ENCODE data around the gene PARVA. TPM values are rescaled to one million over a fixed set of nuclear protein-coding genes. Genes with fewer than 3 reads are reported as not detected.

The PARVA gene
- total and polyA plus RNA-seq, 2 donors from 2014 or later, result 25.1 to 80.3 TPM

DNA sequence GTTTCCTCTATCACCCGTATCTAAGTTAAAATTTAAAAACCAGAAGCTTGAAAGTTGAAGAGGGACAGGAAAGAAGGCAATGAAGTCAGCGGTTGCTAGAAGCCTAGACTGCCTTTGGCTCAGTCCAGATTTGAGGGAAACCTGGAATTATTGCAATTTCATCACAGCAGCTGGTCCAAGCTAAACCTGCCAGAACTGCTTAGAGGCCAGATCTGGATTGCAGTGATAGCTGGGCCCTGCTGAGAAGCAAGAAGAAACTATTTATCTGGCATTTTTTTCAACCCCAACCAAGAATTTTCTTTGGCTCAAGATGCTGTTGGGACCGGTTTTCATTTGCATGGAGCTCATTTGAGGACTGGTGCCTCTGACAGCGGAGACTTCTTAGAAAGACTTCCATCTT is 175.3 kb downstream of the PARVA start:
- Histone ChIP-seq H3K27me3 (ENCODE audit: control insufficient read depth, insufficient read depth, low read length) (no peaks in the 10 kb centered on the region), H3K36me3 (ENCODE audit: control insufficient read depth in 2 of 3, insufficient read depth in 3 of 3, low read length in 3 of 3) (no peaks in the 10 kb centered on the region), H3K4me3 (ENCODE audit: low read length in 3 of 3) (no peak overlapping the region), H3K9me3 (ENCODE audit: control insufficient read depth in 2 of 3, insufficient read depth in 1 of 3, low read length in 3 of 3) (peaks cover 0 to 3% (median 0%) of the 10 kb centered on the region in 3 donors), H3K4me1 (ENCODE audit: control insufficient read depth in 2 of 3, insufficient read depth in 2 of 3, low read depth in 1 of 3, low read length in 3 of 3) (peaks cover 0 to 9% (median 6%) of the 10 kb centered on the region in 3 donors), H3K9ac (ENCODE audit: low read length in 3 of 3) (no peak overlapping the region), H3K27ac (ENCODE audit: low read depth in 2 of 2, low read length in 2 of 2) (no peak overlapping the region)
- FAIRE-seq, result no peak
- intact Hi-C loops (cut with DNase I), result no loop called here
- TF ChIP-seq, protein P1, sequence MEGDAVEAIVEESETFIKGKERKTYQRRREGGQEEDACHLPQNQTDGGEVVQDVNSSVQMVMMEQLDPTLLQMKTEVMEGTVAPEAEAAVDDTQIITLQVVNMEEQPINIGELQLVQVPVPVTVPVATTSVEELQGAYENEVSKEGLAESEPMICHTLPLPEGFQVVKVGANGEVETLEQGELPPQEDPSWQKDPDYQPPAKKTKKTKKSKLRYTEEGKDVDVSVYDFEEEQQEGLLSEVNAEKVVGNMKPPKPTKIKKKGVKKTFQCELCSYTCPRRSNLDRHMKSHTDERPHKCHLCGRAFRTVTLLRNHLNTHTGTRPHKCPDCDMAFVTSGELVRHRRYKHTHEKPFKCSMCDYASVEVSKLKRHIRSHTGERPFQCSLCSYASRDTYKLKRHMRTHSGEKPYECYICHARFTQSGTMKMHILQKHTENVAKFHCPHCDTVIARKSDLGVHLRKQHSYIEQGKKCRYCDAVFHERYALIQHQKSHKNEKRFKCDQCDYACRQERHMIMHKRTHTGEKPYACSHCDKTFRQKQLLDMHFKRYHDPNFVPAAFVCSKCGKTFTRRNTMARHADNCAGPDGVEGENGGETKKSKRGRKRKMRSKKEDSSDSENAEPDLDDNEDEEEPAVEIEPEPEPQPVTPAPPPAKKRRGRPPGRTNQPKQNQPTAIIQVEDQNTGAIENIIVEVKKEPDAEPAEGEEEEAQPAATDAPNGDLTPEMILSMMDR (IDR thresholded peaks at IDR 0.05; ENCODE audit: borderline replicate concordance, extremely low read depth, insufficient read depth), result no peak
- DNase-seq, result peak in 1 of 5 donors; percentile 72

DNA sequence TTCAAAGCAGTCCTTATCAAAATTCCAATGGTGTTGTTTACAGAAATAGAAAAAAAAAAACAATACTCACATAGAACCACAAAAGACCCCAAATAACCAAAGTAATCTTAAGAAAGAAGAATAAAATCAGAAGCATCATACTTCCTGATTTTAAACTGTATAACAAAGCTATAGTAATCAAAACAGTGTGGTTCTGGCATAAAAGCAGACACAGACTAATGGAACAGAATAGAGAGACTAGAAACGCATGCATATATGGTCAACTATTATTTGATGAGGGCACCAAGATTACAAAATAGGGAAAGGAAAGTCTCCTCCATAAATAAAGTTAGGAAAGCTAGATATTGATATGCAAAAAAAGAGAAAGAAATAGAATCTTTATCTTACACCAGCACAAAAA is 176.8 kb downstream of the PARVA start:
- H3K36me3 ChIP-seq (ENCODE audit: control insufficient read depth in 2 of 3, insufficient read depth in 3 of 3, low read length in 3 of 3), result no peaks in the 10 kb centered on the region
- TF ChIP-seq, protein P1 (IDR thresholded peaks at IDR 0.05; ENCODE audit: borderline replicate concordance, extremely low read depth, insufficient read depth), result no peak
- FAIRE-seq, result no peak
- H3K4me1 ChIP-seq (ENCODE audit: control insufficient read depth in 2 of 3, insufficient read depth in 2 of 3, low read depth in 1 of 3, low read length in 3 of 3), result peaks cover 0 to 8% (median 6%) of the 10 kb centered on the region in 3 donors
- H3K9ac ChIP-seq (ENCODE audit: low read length in 3 of 3), result no peak overlapping the region
- H3K4me3 ChIP-seq (ENCODE audit: low read length in 3 of 3), result no peak overlapping the region
- DNase-seq, result no peak
- H3K27ac ChIP-seq (ENCODE audit: low read depth in 2 of 2, low read length in 2 of 2), result no peak overlapping the region
- H3K27me3 ChIP-seq (ENCODE audit: control insufficient read depth, insufficient read depth, low read length), result no peaks in the 10 kb centered on the region
- intact Hi-C loops (cut with DNase I), result no loop called here
- peaks cover 0 to 3% (median 0%) of the 10 kb centered on the region in 3 donors for H3K9me3 ChIP-seq (ENCODE audit: control insufficient read depth in 2 of 3, insufficient read depth in 1 of 3, low read length in 3 of 3)

DNA sequence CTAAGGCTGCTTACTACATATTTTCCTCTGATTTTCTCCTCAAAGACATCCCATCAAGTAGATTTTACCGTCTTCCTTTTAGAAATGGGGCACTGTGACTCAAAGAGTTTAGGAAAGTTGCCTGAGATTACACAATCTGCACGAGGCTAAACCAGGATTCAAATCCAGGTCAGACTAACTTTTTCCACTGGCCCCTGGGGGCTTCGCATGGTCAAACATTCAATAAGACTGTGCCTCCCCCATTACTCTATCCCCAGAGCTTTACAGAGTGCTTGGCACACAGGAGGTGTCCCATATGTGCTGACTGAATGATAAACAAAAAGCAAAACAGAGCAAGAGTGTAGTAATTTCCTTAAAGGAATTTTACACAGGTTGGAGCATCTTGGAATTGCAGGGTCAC is 178.8 kb downstream of the PARVA start:
- no peak for DNase-seq
- H3K27ac ChIP-seq (ENCODE audit: low read depth in 2 of 2, low read length in 2 of 2), result peak overlapping the region in 1 of 2 donors; percentile 41
- peaks cover 0 to 8% (median 6%) of the 10 kb centered on the region in 3 donors for H3K4me1 ChIP-seq (ENCODE audit: control insufficient read depth in 2 of 3, insufficient read depth in 2 of 3, low read depth in 1 of 3, low read length in 3 of 3)
- H3K27me3 ChIP-seq (ENCODE audit: control insufficient read depth, insufficient read depth, low read length), result no peaks in the 10 kb centered on the region
- H3K9ac ChIP-seq (ENCODE audit: low read length in 3 of 3), result no peak overlapping the region
- peaks cover 0 to 3% (median 0%) of the 10 kb centered on the region in 3 donors for H3K9me3 ChIP-seq (ENCODE audit: control insufficient read depth in 2 of 3, insufficient read depth in 1 of 3, low read length in 3 of 3)
- H3K4me3 ChIP-seq (ENCODE audit: low read length in 3 of 3), result no peak overlapping the region
- no peaks in the 10 kb centered on the region for H3K36me3 ChIP-seq (ENCODE audit: control insufficient read depth in 2 of 3, insufficient read depth in 3 of 3, low read length in 3 of 3)
- no peak for FAIRE-seq
- intact Hi-C loops (cut with DNase I), result no loop called here
- TF ChIP-seq, protein P1 (IDR thresholded peaks at IDR 0.05; ENCODE audit: borderline replicate concordance, extremely low read depth, insufficient read depth), result no peak

Data from kidney (tissue), 14 donors.